Tibial nerve (tissue), 3 donors: Measurements from ENCODE around the gene PRR23B.

ENCODE experiments used
- POLR2A ChIP-seq, 2 donors: fragments of 450-650 bp; IDR thresholded peaks; one replicate each; pipeline ENCODE4 v1.6.1; 2017; ENCODE audit warnings: antibody characterized with exemption in 2 of 2, mild to moderate bottlenecking in 2 of 2, moderate library complexity in 2 of 2
- TF ChIP-seq, protein P1 (sequence below), 5 experiments: fragments of 200-600 bp in 3 of 5; fragments of 450-650 bp in 2 of 5; sonication (generic) in 3 of 5; IDR thresholded peaks; one replicate each; pipeline ENCODE4 v1.5.1; 2016 to 2019; ENCODE audit warnings: antibody characterized with exemption in 5 of 5, mild to moderate bottlenecking in 3 of 5, moderate library complexity in 2 of 5

DNA sequence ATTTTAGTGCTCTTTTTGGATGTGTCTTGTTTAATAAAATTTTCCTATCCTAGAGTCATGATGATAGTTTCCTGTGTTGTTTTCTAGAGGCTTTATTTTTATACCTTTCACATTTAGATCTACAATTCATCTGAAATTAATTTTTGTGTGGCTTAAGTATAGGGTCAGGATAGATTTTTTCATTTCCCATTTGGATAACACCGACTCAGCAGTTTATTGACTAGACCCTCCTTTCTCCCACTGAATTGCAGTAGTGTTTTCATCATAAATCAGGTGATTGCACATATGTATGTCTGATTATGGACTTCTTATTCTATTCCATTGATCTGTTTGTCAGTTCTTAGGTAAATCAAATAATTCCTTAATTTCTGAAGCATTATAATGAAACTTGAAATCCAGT, 25.0 kb downstream of the PRR23B start:
- TF ChIP-seq POLR2A (IDR thresholded peaks at IDR 0.05) = no peak
- TF ChIP-seq, protein P1, sequence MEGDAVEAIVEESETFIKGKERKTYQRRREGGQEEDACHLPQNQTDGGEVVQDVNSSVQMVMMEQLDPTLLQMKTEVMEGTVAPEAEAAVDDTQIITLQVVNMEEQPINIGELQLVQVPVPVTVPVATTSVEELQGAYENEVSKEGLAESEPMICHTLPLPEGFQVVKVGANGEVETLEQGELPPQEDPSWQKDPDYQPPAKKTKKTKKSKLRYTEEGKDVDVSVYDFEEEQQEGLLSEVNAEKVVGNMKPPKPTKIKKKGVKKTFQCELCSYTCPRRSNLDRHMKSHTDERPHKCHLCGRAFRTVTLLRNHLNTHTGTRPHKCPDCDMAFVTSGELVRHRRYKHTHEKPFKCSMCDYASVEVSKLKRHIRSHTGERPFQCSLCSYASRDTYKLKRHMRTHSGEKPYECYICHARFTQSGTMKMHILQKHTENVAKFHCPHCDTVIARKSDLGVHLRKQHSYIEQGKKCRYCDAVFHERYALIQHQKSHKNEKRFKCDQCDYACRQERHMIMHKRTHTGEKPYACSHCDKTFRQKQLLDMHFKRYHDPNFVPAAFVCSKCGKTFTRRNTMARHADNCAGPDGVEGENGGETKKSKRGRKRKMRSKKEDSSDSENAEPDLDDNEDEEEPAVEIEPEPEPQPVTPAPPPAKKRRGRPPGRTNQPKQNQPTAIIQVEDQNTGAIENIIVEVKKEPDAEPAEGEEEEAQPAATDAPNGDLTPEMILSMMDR (IDR thresholded peaks at IDR 0.05) = no peak
